KMS-11 (cell line): ENCODE results near the gene MAPT.

Experiments
- H2AFZ ChIP-seq: fragments of 200-600 bp; sonication (generic); 2 replicates; pipeline ENCODE4 v1.6.1; 2016; ENCODE audit warnings: antibody characterized with exemption, mixed run types, low read depth
- H3K27ac ChIP-seq: fragments of 200-600 bp; sonication (generic); 2 replicates; pipeline ENCODE4 v1.6.1; 2016; ENCODE audit warnings: mild to moderate bottlenecking, mixed run types
- H3K27me3 ChIP-seq: fragments of 200-600 bp; sonication (generic); 2 replicates; pipeline ENCODE4 v1.6.1; 2017; ENCODE audit warnings: mild to moderate bottlenecking, low read depth, mixed run types, moderate library complexity; ENCODE audit not compliant: insufficient read depth
- H3K36me3 ChIP-seq: fragments of 200-600 bp; sonication (generic); 2 replicates; pipeline ENCODE4 v1.6.1; 2017; ENCODE audit warnings: mild to moderate bottlenecking, mixed run types; ENCODE audit not compliant: insufficient read depth
- H3K4me1 ChIP-seq: fragments of 200-600 bp; sonication (generic); 2 replicates; pipeline ENCODE4 v1.6.1; 2016; ENCODE audit warnings: mild to moderate bottlenecking, low read depth, mixed run types; ENCODE audit not compliant: poor library complexity, severe bottlenecking
- H3K4me2 ChIP-seq: fragments of 200-600 bp; sonication (generic); 2 replicates; pipeline ENCODE4 v1.7.0; 2016; ENCODE audit warnings: mild to moderate bottlenecking, mixed run types
- H3K4me3 ChIP-seq: fragments of 200-600 bp; sonication (generic); IDR thresholded peaks from 2 replicates; pipeline ENCODE4 v1.6.1; 2017; ENCODE audit warnings: low read depth, low read length, mixed read lengths; ENCODE audit not compliant: insufficient read depth
- H3K79me2 ChIP-seq: fragments of 200-600 bp; sonication (generic); 2 replicates; pipeline ENCODE4 v1.6.1; 2016; ENCODE audit warnings: low read depth, mixed run types; ENCODE audit not compliant: insufficient read depth
- H3K9ac ChIP-seq: fragments of 200-600 bp; sonication (generic); 2 replicates; pipeline ENCODE4 v1.6.1; 2016; ENCODE audit warnings: mild to moderate bottlenecking, mixed run types
- H4K20me1 ChIP-seq: fragments of 200-600 bp; sonication (generic); 2 replicates; pipeline ENCODE4 v1.6.1; 2016; ENCODE audit warnings: mild to moderate bottlenecking, mixed run types; ENCODE audit not compliant: insufficient read depth
- TF ChIP-seq, protein P1 (sequence below): fragments of 200-600 bp; sonication (generic); conservative IDR thresholded peaks from 2 replicates; pipeline ENCODE4 v1.6.1; 2017; ENCODE audit warnings: low read depth, mild to moderate bottlenecking, antibody characterized with exemption, low read length, moderate library complexity, mixed read lengths

MAPT gene

DNA sequence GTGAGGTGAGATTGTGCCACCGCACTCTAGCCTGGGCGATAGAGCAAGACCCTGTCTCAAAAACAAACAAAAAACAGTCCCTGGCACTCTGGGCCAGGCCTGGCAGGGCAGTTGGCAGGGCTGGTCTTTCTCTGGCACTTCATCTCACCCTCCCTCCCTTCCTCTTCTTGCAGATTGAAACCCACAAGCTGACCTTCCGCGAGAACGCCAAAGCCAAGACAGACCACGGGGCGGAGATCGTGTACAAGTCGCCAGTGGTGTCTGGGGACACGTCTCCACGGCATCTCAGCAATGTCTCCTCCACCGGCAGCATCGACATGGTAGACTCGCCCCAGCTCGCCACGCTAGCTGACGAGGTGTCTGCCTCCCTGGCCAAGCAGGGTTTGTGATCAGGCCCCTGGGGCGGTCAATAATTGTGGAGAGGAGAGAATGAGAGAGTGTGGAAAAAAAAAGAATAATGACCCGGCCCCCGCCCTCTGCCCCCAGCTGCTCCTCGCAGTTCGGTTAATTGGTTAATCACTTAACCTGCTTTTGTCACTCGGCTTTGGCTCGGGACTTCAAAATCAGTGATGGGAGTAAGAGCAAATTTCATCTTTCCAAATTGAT is 129.5 kb downstream of the MAPT start:
- Histone ChIP-seq H3K27ac (no peak overlapping the region), H3K9ac (no peak overlapping the region), H3K4me2 (no peak overlapping the region), H4K20me1 (no peaks in the 10 kb centered on the region), H3K27me3 (no peaks in the 10 kb centered on the region), H2AFZ (no peak overlapping the region), H3K4me3 (no peak overlapping the region), H3K4me1 (peaks cover 31% of the 10 kb centered on the region), H3K79me2 (no peaks in the 10 kb centered on the region), H3K36me3 (no peaks in the 10 kb centered on the region)
- TF ChIP-seq, protein P1, sequence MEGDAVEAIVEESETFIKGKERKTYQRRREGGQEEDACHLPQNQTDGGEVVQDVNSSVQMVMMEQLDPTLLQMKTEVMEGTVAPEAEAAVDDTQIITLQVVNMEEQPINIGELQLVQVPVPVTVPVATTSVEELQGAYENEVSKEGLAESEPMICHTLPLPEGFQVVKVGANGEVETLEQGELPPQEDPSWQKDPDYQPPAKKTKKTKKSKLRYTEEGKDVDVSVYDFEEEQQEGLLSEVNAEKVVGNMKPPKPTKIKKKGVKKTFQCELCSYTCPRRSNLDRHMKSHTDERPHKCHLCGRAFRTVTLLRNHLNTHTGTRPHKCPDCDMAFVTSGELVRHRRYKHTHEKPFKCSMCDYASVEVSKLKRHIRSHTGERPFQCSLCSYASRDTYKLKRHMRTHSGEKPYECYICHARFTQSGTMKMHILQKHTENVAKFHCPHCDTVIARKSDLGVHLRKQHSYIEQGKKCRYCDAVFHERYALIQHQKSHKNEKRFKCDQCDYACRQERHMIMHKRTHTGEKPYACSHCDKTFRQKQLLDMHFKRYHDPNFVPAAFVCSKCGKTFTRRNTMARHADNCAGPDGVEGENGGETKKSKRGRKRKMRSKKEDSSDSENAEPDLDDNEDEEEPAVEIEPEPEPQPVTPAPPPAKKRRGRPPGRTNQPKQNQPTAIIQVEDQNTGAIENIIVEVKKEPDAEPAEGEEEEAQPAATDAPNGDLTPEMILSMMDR, result no peak

DNA sequence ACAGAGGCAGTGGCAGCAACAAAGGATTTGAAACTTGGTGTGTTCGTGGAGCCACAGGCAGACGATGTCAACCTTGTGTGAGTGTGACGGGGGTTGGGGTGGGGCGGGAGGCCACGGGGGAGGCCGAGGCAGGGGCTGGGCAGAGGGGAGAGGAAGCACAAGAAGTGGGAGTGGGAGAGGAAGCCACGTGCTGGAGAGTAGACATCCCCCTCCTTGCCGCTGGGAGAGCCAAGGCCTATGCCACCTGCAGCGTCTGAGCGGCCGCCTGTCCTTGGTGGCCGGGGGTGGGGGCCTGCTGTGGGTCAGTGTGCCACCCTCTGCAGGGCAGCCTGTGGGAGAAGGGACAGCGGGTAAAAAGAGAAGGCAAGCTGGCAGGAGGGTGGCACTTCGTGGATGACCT is 130.2 kb downstream of the MAPT start:
- H3K36me3 ChIP-seq, result no peaks in the 10 kb centered on the region
- no peaks in the 10 kb centered on the region for H3K27me3 ChIP-seq
- peaks cover 38% of the 10 kb centered on the region for H3K4me1 ChIP-seq
- H2AFZ ChIP-seq, result no peak overlapping the region
- H3K4me2 ChIP-seq, result no peak overlapping the region
- H3K27ac ChIP-seq, result no peak overlapping the region
- H4K20me1 ChIP-seq, result no peaks in the 10 kb centered on the region
- TF ChIP-seq, protein P1, result no peak
- H3K79me2 ChIP-seq, result no peaks in the 10 kb centered on the region
- no peak overlapping the region for H3K9ac ChIP-seq
- H3K4me3 ChIP-seq, result no peak overlapping the region

DNA sequence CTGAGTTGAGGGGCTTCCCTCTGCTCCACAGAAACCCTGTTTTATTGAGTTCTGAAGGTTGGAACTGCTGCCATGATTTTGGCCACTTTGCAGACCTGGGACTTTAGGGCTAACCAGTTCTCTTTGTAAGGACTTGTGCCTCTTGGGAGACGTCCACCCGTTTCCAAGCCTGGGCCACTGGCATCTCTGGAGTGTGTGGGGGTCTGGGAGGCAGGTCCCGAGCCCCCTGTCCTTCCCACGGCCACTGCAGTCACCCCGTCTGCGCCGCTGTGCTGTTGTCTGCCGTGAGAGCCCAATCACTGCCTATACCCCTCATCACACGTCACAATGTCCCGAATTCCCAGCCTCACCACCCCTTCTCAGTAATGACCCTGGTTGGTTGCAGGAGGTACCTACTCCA is 130.7 kb downstream of the MAPT start:
- peaks cover 42% of the 10 kb centered on the region for H3K4me1 ChIP-seq
- H3K27ac ChIP-seq, result no peak overlapping the region
- H3K27me3 ChIP-seq, result no peaks in the 10 kb centered on the region
- H4K20me1 ChIP-seq, result no peaks in the 10 kb centered on the region
- no peak overlapping the region for H2AFZ ChIP-seq
- no peak overlapping the region for H3K4me2 ChIP-seq
- no peaks in the 10 kb centered on the region for H3K36me3 ChIP-seq
- TF ChIP-seq, protein P1, result no peak
- no peaks in the 10 kb centered on the region for H3K79me2 ChIP-seq
- no peak overlapping the region for H3K9ac ChIP-seq
- H3K4me3 ChIP-seq, result no peak overlapping the region

DNA sequence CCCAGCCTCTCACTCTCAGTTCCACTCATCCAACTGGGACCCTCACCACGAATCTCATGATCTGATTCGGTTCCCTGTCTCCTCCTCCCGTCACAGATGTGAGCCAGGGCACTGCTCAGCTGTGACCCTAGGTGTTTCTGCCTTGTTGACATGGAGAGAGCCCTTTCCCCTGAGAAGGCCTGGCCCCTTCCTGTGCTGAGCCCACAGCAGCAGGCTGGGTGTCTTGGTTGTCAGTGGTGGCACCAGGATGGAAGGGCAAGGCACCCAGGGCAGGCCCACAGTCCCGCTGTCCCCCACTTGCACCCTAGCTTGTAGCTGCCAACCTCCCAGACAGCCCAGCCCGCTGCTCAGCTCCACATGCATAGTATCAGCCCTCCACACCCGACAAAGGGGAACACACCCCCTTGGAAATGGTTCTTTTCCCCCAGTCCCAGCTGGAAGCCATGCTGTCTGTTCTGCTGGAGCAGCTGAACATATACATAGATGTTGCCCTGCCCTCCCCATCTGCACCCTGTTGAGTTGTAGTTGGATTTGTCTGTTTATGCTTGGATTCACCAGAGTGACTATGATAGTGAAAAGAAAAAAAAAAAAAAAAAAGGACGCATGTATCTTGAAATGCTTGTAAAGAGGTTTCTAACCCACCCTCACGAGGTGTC is 131.3 kb downstream of the MAPT start:
- H4K20me1 ChIP-seq, result no peaks in the 10 kb centered on the region
- no peaks in the 10 kb centered on the region for H3K79me2 ChIP-seq
- no peaks in the 10 kb centered on the region for H3K27me3 ChIP-seq
- H3K4me3 ChIP-seq, result no peak overlapping the region
- TF ChIP-seq, protein P1, result no peak
- H2AFZ ChIP-seq, result no peak overlapping the region
- H3K9ac ChIP-seq, result no peak overlapping the region
- peaks cover 46% of the 10 kb centered on the region for H3K4me1 ChIP-seq
- H3K27ac ChIP-seq, result no peak overlapping the region
- no peak overlapping the region for H3K4me2 ChIP-seq
- H3K36me3 ChIP-seq, result no peaks in the 10 kb centered on the region
